NB4 (cell line): Measurements from ENCODE around the gene ABHD17C.

Experiments used
- CTCF ChIP-seq: IDR thresholded peaks from one replicate; pipeline ENCODE4 v1.5.1; 2012; ENCODE audit warnings: low read depth, low read length
- MAX ChIP-seq: IDR thresholded peaks from 2 replicates; pipeline ENCODE4 v1.6.1; 2011; ENCODE audit warnings: low read depth, low read length
- MYC ChIP-seq: IDR thresholded peaks from 2 replicates; pipeline ENCODE4 v1.6.1; 2011; ENCODE audit warnings: low read depth, low read length
- POLR2A ChIP-seq: IDR thresholded peaks from 2 replicates; pipeline ENCODE4 v1.6.1; 2011; ENCODE audit warnings: mild to moderate bottlenecking; ENCODE audit not compliant: insufficient read length; ENCODE audit errors: extremely low read depth

GRCh38 chr15:80703081-80703480 lies 8.0 kb downstream of the ABHD17C start:
- TF ChIP-seq CTCF (no peak), POLR2A (no peak), MAX (no peak), MYC (no peak)
